AG09309 (cell line): ENCODE data around the gene CDC26.
"Not testable (repeated sequence)": the region's sequence is repeated elsewhere in the genome, so short reads cannot be mapped to it uniquely, and the experiment has no call there.

ENCODE experiments used
- DNase-seq: peaks from one replicate; pipeline ENCODE4 v3.0.0-alpha.2; 2010; ENCODE audit warnings: low read depth
- H3K4me3 ChIP-seq: 2 replicates; pipeline ENCODE4 v1.5.1; 2011; ENCODE audit warnings: mild to moderate bottlenecking, low read depth, low read length, moderate library complexity; ENCODE audit not compliant: control insufficient read depth
- TF ChIP-seq, protein P1 (sequence below): IDR thresholded peaks from 2 replicates; pipeline ENCODE4 v1.5.1; 2011; ENCODE audit warnings: mild to moderate bottlenecking, low read depth, low read length, inconsistent platforms; ENCODE audit not compliant: insufficient read depth, control insufficient read depth; ENCODE audit errors: missing control alignments

CDC26 gene

GRCh38 chr9:113244556-113244955 lies 30.8 kb downstream of the CDC26 start:
- DNase-seq, result no peak
- TF ChIP-seq, protein P1, sequence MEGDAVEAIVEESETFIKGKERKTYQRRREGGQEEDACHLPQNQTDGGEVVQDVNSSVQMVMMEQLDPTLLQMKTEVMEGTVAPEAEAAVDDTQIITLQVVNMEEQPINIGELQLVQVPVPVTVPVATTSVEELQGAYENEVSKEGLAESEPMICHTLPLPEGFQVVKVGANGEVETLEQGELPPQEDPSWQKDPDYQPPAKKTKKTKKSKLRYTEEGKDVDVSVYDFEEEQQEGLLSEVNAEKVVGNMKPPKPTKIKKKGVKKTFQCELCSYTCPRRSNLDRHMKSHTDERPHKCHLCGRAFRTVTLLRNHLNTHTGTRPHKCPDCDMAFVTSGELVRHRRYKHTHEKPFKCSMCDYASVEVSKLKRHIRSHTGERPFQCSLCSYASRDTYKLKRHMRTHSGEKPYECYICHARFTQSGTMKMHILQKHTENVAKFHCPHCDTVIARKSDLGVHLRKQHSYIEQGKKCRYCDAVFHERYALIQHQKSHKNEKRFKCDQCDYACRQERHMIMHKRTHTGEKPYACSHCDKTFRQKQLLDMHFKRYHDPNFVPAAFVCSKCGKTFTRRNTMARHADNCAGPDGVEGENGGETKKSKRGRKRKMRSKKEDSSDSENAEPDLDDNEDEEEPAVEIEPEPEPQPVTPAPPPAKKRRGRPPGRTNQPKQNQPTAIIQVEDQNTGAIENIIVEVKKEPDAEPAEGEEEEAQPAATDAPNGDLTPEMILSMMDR, result no peak
- no peak overlapping the region for H3K4me3 ChIP-seq

DNA sequence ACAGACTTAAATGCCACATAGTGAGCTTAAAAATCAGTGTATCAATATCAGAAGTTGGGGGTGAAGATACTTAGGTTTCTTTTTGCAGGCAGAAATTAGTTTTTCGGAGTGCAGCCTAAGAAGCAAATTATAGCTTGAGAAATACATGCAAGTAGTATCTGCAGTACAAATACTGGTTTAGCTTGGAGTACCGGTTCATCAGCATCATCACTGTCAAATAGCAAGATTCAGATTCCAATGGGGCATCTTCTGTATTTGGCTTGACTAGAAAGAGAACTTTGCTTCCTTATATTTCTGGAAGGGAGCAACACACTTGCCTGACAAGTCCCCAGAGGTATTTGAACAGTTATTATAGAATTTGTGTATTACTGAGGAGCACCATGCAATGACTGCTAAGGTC lies 34.2 kb downstream of the CDC26 start:
- no peak for DNase-seq
- no peak overlapping the region for H3K4me3 ChIP-seq
- TF ChIP-seq, protein P1, result no peak

DNA sequence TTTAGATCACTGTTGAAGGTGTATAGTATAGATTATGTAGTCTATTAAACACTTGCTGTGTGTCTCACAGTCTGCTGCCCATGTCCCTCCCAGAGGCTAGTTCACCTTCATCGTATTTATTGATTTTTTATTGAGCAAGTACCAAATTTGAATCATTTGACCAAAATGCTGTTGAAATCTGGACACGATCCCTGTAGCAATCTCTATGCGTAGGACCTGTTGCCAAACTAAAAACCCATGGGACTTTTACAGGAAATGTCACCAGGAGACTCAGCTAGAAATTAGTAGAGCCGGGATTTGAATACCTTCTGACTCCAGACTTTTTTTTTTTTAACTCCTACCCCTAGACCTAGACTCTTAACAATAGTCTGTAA lies 36.5 kb downstream of the CDC26 start:
- H3K4me3 ChIP-seq, result no peak overlapping the region
- DNase-seq, result no peak
- TF ChIP-seq, protein P1, result no peak

DNA sequence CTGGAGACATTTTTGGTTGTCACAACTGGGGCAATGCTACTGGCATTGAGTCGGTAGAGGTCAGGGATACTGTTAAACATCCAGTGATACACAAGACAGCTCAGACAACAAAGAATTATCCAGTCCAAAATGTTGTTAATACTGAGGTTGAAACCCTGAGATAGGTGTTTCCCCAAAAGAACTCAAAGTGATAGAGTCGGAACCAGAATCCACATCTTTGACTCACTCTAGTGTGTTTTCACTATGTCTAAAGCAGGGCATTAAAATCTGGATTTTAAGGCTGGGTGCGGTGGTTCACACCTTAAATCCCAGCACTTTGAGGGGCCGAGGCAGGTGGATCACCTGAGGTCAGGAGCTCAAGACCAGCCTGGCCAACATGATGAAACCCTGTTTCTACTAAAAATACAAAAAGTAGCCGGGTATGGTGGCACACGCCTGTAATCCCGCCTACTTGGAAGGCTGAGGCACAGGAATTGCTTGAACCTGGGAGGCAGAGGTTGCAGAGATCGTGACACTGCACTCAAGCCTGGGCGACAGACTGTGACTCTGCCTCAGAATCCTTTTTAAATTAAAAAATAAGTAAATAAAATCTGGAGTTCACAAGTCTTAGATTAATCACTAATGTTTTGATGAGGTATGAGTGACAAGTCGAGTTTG lies 37.0 kb downstream of the CDC26 start:
- DNase-seq, result no peak
- TF ChIP-seq, protein P1, result no peak
- no peak overlapping the region for H3K4me3 ChIP-seq

GRCh38 chr9:113237026-113237425 lies 38.3 kb downstream of the CDC26 start:
- no peak overlapping the region for H3K4me3 ChIP-seq
- DNase-seq, result no peak
- TF ChIP-seq, protein P1, result no peak

DNA sequence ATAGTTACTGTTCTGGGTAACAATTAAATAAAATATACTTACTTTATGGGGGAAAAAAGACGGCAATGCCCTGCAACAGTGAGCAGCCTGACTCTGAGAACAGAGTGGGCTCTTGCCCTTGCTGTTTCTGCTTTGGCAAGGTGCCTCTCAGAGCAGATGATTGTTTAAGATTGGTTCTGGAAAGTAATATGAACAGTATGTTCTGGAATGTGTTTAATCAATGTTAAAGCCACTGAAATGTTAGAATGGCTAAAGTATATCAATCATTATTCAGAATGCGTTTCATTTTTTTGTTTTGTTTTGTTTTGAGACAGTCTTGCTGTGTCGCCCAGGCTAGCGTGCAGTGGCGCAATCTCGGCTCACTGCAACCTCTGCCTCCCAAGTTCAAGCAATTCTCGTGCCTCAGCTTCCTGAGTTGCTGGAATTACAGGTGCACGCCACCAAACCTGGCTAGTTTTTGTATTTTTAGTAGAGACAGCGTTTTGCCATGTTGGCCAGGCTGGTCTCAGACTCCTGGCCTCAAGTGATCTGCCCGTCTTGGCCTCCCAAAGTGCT lies 39.6 kb downstream of the CDC26 start:
- H3K4me3 ChIP-seq, DNase-seq: not testable (repeated sequence)

DNA sequence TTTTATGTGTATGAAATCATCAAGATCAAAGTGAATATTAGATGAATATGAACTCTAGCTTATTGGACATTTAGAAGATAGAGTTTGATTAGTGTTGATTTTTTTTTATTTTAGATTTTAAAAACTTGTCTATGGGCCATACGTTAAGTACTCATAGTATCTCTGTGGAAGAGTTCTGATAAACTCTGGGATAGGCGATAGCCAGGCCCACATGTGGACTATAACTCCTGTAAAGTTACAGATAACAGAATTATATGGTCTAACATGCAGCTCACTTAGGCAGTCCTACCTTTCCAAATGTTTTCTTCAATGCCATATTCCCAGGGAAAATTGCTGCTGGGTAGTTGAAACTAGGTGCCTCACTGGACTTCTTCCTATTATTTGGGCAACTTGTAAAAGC lies 43.7 kb downstream of the CDC26 start:
- H3K4me3 ChIP-seq, result no peak overlapping the region
- TF ChIP-seq, protein P1, result no peak
- no peak for DNase-seq
